H1 (cell line): ENCODE data around the gene NLN. TPM values are rescaled to one million over a fixed set of nuclear protein-coding genes. Genes with fewer than 3 reads are reported as not detected.
"Not testable (repeated sequence)": the region's sequence is repeated elsewhere in the genome, so short reads cannot be mapped to it uniquely, and the experiment has no call there.

Experiments
- CTCF ChIA-PET: fragments of 300-600 bp; sonication (Branson Sonifier 250); formaldehyde crosslinking; loops from one replicate; lab custom pipeline; 2021; ENCODE audit not compliant: partially characterized antibody; lab: Charles Lee
- POLR2A ChIA-PET: fragments of 300-600 bp; sonication (Branson Sonifier 250); formaldehyde crosslinking; loops from one replicate; lab custom pipeline; 2021; ENCODE audit warnings: inconsistent platforms; ENCODE audit not compliant: partially characterized antibody; lab: Charles Lee
- DNase-seq, 2 experiments: peaks; one replicate each; pipeline versions ENCODE4 v3.0.0 to v3.0.0-alpha.2; 2010 to 2022; ENCODE audit warnings: low spot score in 2 of 2, low read depth in 1 of 2, mixed read lengths in 1 of 2
- FAIRE-seq: peaks from 2 replicates; lab custom pipeline; 2011; peaks lifted over from hg19 to GRCh38; lab: Jason Lieb, UNC
- H2AFZ ChIP-seq: 2 replicates; pipeline ENCODE4 v1.8.1; 2012; ENCODE audit warnings: low read length, inconsistent platforms
- H2AK5ac ChIP-seq: 2 replicates; pipeline ENCODE4 v1.6.1; 2013; ENCODE audit warnings: low read depth, low read length
- H2BK120ac ChIP-seq: replicated peaks from 2 replicates; pipeline ENCODE3; 2013; ENCODE audit warnings: low read depth, low read length, inconsistent platforms
- H2BK12ac ChIP-seq: 2 replicates; pipeline ENCODE4 v1.6.1; 2013; ENCODE audit warnings: low read depth, low read length
- H2BK15ac ChIP-seq: 2 replicates; pipeline ENCODE4 v1.6.1; 2013; ENCODE audit warnings: low read length
- H2BK20ac ChIP-seq: 2 replicates; pipeline ENCODE4 v1.6.1; 2013; ENCODE audit warnings: low read length
- H2BK5ac ChIP-seq: 2 replicates; pipeline ENCODE4 v1.6.1; 2013; ENCODE audit warnings: low read depth, low read length
- H3K14ac ChIP-seq: 2 replicates; pipeline ENCODE4 v1.6.1; 2013; ENCODE audit warnings: inconsistent platforms; ENCODE audit not compliant: insufficient read length
- H3K18ac ChIP-seq: 2 replicates; pipeline ENCODE4 v1.6.1; 2013; ENCODE audit warnings: low read length; ENCODE audit errors: extremely low read depth
- H3K23ac ChIP-seq: 2 replicates; pipeline ENCODE4 v1.6.1; 2013; ENCODE audit warnings: inconsistent platforms; ENCODE audit not compliant: insufficient read length
- H3K23me2 ChIP-seq: 2 replicates; pipeline ENCODE4 v1.6.1; 2013; ENCODE audit warnings: low read depth, low read length
- H3K27ac ChIP-seq: 2 replicates; pipeline ENCODE4 v1.6.1; 2011; ENCODE audit warnings: low read depth, low read length, inconsistent platforms
- H3K27me3 ChIP-seq, 4 experiments: replicated peaks in 1 of 4; 1 replicate in 1 of 4; 2 replicates in 3 of 4; pipeline versions ENCODE4 v1.6.1 to v1.8.1; 2011 to 2013; ENCODE audit warnings: low read length in 3 of 4, mild to moderate bottlenecking in 3 of 4, inconsistent platforms in 2 of 4, mixed read lengths in 2 of 4, moderate library complexity in 1 of 4; ENCODE audit not compliant: control insufficient read depth in 3 of 4, insufficient read depth in 3 of 4; ENCODE audit errors: extremely low read depth in 1 of 4
- H3K36me3 ChIP-seq, 4 experiments: 2 replicates each; pipeline versions ENCODE4 v1.6.1 to v1.8.1; 2011 to 2013; ENCODE audit warnings: mild to moderate bottlenecking in 4 of 4, low read length in 3 of 4, moderate library complexity in 2 of 4, control low read depth in 1 of 4, inconsistent platforms in 1 of 4; ENCODE audit not compliant: insufficient read depth in 4 of 4, control insufficient read depth in 2 of 4
- H3K4ac ChIP-seq: replicated peaks from 2 replicates; pipeline ENCODE3; 2013; ENCODE audit warnings: low read length, low read depth, mixed read lengths, inconsistent platforms; ENCODE audit not compliant: insufficient read length
- H3K4me1 ChIP-seq, 4 experiments: replicated peaks in 1 of 4; 1 replicate in 1 of 4; 2 replicates in 3 of 4; pipeline versions ENCODE4 v1.6.1 to v1.8.1; 2011 to 2013; ENCODE audit warnings: low read length in 3 of 4, inconsistent platforms in 2 of 4, mixed read lengths in 1 of 4; ENCODE audit not compliant: insufficient read depth in 4 of 4, control insufficient read depth in 3 of 4
- H3K4me2 ChIP-seq, 2 experiments: 2 replicates each; pipeline versions ENCODE4 v1.6.1 to v1.8.1; 2011 to 2013; ENCODE audit warnings: low read depth in 2 of 2, low read length in 2 of 2, control low read depth in 1 of 2, inconsistent platforms in 1 of 2, mild to moderate bottlenecking in 1 of 2; ENCODE audit not compliant: insufficient read depth in 1 of 2
- H3K4me3 ChIP-seq, 4 experiments: fragments of 200-600, 300-600 bp in 1 of 4; sonication (generic), shearing (Covaris generic), sonication (Bioruptor Twin) in 1 of 4; 2 replicates each; pipeline versions ENCODE4 v1.5.1 to v1.8.1; 2011 to 2016; ENCODE audit warnings: low read length in 4 of 4, low read depth in 3 of 4, control low read depth in 2 of 4, inconsistent platforms in 2 of 4, mild to moderate bottlenecking in 2 of 4, mixed read lengths in 1 of 4, moderate library complexity in 1 of 4; ENCODE audit not compliant: insufficient read depth in 2 of 4; ENCODE audit errors: extremely low read depth in 1 of 4
- H3K56ac ChIP-seq: replicated peaks from 2 replicates; pipeline ENCODE3; 2013; ENCODE audit warnings: low read depth, mild to moderate bottlenecking, mixed read lengths, low read length, inconsistent platforms; ENCODE audit not compliant: insufficient read length
- H3K79me1 ChIP-seq: 2 replicates; pipeline ENCODE4 v1.6.1; 2013; ENCODE audit warnings: low read depth, low read length, control low read depth
- H3K79me2 ChIP-seq, 2 experiments: 2 replicates each; pipeline versions ENCODE4 v1.6.1 to v1.8.1; 2012 to 2013; ENCODE audit warnings: low read length in 2 of 2, mild to moderate bottlenecking in 2 of 2, inconsistent platforms in 1 of 2; ENCODE audit not compliant: insufficient read depth in 2 of 2, control insufficient read depth in 1 of 2
- H3K9ac ChIP-seq, 4 experiments: replicated peaks in 1 of 4; 1 replicate in 1 of 4; 2 replicates in 3 of 4; pipeline versions ENCODE4 v1.6.1 to v1.8.1; 2011 to 2013; ENCODE audit warnings: low read depth in 3 of 4, low read length in 3 of 4, control low read depth in 2 of 4, mild to moderate bottlenecking in 2 of 4, moderate library complexity in 2 of 4, inconsistent platforms in 1 of 4; ENCODE audit errors: extremely low read depth in 1 of 4
- H3K9me3 ChIP-seq, 2 experiments: 2 replicates each; pipeline versions ENCODE4 v1.6.1 to v1.8.1; 2012 to 2013; ENCODE audit warnings: mild to moderate bottlenecking in 2 of 2, moderate library complexity in 2 of 2, control low read depth in 1 of 2, inconsistent platforms in 1 of 2, low read depth in 1 of 2, low read length in 1 of 2, mixed read lengths in 1 of 2; ENCODE audit not compliant: insufficient read depth in 2 of 2
- H4K20me1 ChIP-seq, 2 experiments: replicated peaks in 1 of 2; 2 replicates each; pipeline versions ENCODE3 to v1.8.1; 2011 to 2013; ENCODE audit warnings: inconsistent platforms in 2 of 2, low read length in 2 of 2, mild to moderate bottlenecking in 1 of 2; ENCODE audit not compliant: insufficient read depth in 2 of 2, control insufficient read depth in 1 of 2
- H4K5ac ChIP-seq: 2 replicates; pipeline ENCODE4 v1.6.1; 2013; ENCODE audit warnings: low read length, low read depth, mixed read lengths, inconsistent platforms; ENCODE audit not compliant: insufficient read length
- H4K8ac ChIP-seq: 2 replicates; pipeline ENCODE4 v1.8.0; 2013; ENCODE audit warnings: mild to moderate bottlenecking, moderate library complexity, low read length, inconsistent platforms; ENCODE audit not compliant: insufficient read depth; ENCODE audit errors: extremely low read depth
- H4K91ac ChIP-seq: replicated peaks from 2 replicates; pipeline ENCODE3; 2013; ENCODE audit warnings: low read length, mixed read lengths, inconsistent platforms; ENCODE audit not compliant: insufficient read length
- JUN ChIP-seq: IDR thresholded peaks from 2 replicates; pipeline ENCODE4 v1.6.1; 2011; ENCODE audit warnings: low read depth, mild to moderate bottlenecking, improper control_type of control experiment, low read length
- polyA plus RNA-seq, 7 experiments: library from polyadenylated mRNA; depleted of rRNA in 3 of 7; stranded (reverse) in 5 of 7; unstranded in 2 of 7; fragments of >200 nt in 5 of 7; fragments of 200-250 nt in 2 of 7; gene quantifications; 1 replicate in 5 of 7; 2 replicates in 1 of 7; 4 replicates in 1 of 7; pipeline versions ENCODE4 v1.2.1 to v1.2.3, GENCODE V29; 2011 to 2013; ENCODE audit warnings: missing spikeins in 2 of 7, mixed read lengths in 2 of 7
- total RNA-seq: library from RNA; stranded (reverse); fragmentation: NEBNext Ultra II Directional; extraction: Animal tissue kit (Norgen Biotek cat#: 25700); gene quantifications from 2 replicates; pipeline ENCODE4 v1.2.1, GENCODE V29; 2021

Gene NLN
- total and polyA plus RNA-seq, 2 of the 8 experiments (the other 6 are each of a cell fraction or from before 2014, with no cell fraction given): 46.7 to 192 TPM

- TF ChIP-seq JUN: no peak
Measured at GRCh38 chr5:65837139-65837538, 115.1 kb downstream of the NLN start (continued).

GRCh38 chr5:65839170-65839569, 117.2 kb downstream of the NLN start:
- CTCF ChIA-PET, H3K56ac ChIP-seq, H3K9me3 ChIP-seq, H3K4ac ChIP-seq, H3K4me2 ChIP-seq, H2BK15ac ChIP-seq, H2BK12ac ChIP-seq, H3K23me2 ChIP-seq, H4K5ac ChIP-seq, H3K4me3 ChIP-seq, H4K91ac ChIP-seq, POLR2A ChIA-PET, H3K79me2 ChIP-seq, H4K20me1 ChIP-seq, H4K8ac ChIP-seq, H3K27ac ChIP-seq, H3K14ac ChIP-seq, H3K23ac ChIP-seq, H2BK5ac ChIP-seq, FAIRE-seq, DNase-seq, H3K36me3 ChIP-seq, H3K9ac ChIP-seq, H3K18ac ChIP-seq, H2AFZ ChIP-seq, H3K79me1 ChIP-seq, H3K4me1 ChIP-seq, H2BK20ac ChIP-seq, H2BK120ac ChIP-seq, H2AK5ac ChIP-seq, H3K27me3 ChIP-seq: not testable (repeated sequence)
